Activated CD4-positive, CD25-positive, alpha-beta regulatory T cell treated with anti-CD3 and anti-CD28 coated beads, Interleukin-2, amount 50 U/mL, for 16 hours (primary cell): ENCODE results near the gene DGKG.

ENCODE experiments used
- DNase-seq: peaks from one replicate; pipeline ENCODE4 v3.0.0-alpha.2; 2020; ENCODE audit warnings: low read depth, low spot score

Gene DGKG

DNA sequence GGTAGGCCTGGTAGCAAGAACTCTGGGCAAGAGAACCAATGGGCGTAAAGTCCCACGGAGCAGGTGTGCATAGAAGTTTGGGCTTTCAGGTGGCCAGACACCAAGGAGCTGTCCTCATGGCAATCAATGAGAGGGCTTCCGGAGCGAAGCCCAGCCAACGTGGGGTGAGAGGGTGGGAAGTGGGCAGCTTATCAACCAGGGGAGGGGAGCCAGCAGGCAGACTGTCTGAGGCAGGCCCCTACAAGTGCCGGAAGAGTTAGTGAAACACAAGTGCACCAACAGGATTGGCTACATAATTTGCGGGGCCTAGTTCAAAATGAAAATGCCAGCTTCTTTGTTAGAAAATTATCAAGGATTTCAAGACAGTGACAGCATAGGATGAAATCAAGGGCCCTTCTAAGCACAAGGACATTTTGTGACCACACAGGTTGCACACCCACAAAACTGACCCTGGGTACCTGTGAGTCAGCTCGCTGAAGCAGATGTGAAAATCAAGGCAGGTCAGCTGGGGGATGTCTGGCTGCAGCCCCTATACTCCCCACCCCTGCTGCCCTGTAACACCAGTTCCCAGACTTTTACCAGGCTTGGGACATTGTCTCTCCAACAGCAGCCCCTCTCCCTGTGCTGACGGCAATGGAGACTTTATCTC is 151.1 kb downstream of the DGKG start:
- no peak for DNase-seq

DNA sequence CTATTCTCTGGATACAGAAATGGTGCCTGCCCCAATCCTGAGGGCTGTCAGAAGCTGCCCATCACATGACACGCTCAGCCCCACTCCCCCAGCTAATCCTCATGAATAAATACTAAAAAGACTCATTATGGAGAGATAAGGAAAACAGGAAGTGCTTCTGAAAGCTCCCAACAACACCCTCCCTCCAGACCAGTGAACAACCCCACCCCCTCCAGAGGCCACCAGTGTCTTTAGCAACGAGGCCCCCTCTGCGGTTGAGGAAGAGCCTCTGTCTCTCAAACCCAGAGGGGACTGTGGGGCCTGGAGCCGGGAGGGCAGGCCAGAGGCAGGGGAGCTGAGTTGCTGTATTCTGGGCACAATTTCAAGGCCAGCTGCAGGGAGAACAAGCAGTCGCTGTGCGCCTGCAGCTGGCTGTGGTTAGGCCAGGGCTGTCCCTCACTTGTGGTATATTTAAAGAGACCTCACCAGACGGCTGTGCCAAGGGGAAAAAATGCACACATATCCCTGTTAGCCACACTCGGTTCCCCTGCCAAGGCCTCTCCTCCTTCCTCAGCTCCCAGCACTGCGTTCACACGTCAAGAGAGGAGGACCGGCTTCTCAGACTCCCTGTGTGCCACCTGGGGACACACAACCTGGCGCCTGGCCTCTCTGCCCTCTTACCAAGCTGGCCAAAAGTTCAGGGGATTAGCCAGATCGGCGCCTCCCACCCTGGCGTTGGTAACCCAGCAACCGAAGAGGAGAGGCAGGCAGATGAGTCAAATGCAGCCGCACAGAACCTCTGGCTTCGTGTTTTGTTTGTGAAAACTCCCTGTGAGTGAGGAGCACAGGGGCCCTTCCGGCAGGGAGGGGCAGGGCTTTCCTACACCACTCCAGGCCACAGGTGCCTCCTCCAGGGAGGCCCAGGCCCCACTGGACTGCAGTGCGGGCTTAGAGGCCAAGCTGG is 152.0 kb downstream of the DGKG start:
- no peak for DNase-seq

DNA sequence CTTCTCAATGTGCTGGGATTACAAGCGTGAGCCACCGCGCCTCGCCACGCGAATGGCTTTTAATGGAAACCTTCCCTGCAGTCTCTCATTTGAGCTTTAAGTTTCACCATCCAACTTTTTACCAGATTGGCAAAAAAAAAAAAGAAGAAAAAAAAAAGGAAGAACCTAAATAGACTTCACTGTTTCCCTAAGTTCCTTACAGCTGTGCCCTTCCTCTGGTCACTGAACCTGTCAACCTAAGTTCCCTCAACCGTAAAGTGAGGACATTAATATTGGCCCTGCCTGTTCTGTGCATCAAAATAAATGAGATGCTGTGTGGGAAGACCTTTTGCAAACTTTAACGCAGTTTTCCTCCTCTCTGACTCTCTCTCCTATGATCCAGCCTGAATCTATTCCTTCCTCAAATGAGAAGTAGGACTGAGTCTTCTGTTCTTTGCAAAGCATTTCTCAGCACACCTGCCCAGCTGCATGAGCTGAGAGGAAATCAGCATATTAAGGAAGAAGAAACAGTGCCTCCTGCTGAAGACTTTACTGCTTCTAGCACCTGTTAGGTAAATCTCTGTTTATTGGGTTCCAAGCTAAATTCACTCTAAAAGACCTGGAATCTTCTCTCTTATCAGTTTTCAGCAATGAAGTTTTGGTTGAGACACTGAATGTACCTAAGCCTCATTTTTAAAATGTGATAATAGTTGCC is 153.6 kb downstream of the DGKG start:
- DNase-seq, result no peak

DNA sequence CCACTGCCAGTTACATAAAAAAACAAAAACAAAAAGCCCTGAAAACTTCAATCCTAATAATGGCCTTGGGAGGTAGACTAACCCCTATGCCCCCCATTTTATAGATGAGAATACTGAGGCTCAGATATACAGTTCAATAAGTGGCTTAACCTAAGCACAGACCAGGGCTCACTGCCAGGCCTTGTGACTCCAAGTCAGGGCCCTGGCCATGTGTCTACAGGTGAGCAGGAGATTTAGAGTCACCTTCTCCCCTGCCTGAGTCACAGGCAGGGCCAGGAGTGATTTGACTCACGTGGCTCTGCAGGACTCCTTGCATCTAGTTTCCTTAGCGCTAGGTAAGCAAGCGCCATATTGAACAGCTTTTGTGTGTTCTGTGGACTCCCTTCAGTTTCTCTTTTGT is 154.5 kb downstream of the DGKG start:
- DNase-seq, result no peak

DNA sequence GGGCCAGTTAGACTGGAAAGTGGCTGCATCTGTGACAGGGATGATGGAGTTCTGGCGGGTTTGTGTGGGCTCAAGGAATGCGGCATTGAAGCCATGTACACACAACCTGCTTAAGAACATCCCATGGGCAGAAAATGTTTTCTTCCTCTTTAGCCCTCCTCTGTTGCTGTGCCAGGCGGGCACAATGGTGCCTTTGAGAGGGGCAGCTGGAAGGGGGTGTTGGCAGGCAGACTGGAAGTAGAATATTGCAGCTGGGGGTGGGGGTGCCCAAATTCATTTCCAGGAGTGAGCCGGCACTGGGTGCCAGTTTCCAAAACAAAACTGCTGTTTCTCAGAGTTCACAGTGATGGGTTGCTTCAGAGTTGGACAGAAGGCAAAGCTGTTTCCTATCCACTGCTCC is 161.3 kb downstream of the DGKG start:
- no peak for DNase-seq

DNA sequence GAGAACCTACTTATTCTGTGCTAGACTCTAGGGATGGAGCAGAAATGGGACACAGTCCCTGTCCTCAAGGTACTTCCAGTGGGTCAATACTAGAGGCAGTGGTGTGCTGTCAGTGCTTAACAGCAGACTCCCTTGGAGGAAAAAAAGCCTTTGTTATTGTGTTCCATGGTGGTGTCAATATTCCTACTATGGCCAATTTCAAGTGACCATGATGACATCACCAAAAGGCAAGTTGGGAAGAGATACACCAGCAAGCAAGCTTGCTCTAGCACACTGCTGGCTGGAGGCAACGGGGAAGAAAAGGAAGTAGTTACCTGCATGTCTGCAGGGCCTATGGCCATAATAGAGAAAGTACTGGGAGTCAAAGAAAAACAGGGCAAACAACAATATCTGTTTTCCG is 163.6 kb downstream of the DGKG start:
- DNase-seq, result no peak

DNA sequence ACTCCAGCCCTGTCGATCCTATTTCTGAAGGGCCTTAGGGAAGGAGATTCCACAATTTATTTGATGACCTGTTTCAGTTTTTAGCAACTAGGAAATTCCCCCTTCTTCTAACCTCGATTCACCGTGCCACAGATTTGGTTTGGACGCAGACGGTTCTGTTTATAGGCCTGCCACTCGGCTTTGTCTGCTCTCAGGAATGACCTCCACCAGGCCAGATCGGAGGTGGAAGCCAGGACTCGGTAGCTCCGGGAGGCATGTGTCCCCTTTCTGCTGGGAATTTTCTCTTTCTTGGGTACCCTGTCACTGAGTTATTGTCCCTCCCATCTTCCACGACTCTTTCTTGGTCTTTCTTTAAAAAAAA is 167.6 kb downstream of the DGKG start:
- DNase-seq, result no peak

DNA sequence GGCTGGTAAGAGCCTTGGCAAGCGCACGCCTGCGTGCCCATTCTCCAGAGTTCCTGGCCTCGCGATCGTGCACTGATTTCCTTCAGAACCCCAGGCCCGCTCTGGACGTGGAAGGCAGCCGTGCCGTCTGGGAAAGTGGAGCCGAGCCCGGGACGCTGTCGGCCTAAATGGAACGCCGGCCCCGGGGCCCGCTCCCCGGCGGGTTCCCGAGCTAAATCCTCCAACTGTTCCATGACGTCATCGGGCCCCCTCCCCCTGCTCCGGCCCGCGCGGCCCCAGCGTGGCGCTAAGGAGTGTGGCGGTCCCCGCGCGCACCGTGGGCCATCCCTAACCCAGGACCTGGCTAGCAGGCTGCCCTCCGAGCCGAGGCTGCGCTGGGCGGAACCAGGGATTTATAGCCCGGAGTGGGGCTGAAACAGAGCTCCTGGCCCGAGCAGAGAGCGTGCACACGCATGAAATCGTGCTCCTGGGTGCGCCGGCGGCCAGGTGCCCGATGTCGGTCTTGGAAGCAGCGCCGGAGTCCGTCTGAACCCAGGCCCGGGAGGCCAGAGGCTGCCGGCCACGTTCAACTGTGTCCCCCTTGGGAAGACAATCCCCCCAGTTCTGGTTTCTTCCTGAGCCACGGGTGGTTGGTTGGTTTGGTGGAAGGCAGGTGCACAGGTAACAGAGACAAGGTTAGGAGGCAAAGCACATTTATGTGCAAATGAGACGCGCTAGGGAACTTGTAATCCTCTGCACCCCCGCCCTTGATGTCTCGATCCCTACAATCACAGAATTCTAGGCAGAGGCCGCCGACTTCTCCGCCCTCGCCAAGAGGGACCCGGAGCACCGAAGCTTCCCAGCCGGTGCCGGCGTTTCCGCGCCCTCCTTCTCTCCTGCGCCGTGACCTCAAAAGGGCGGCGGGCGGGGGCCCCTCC is 168.2 kb downstream of the DGKG start:
- no peak for DNase-seq

DNA sequence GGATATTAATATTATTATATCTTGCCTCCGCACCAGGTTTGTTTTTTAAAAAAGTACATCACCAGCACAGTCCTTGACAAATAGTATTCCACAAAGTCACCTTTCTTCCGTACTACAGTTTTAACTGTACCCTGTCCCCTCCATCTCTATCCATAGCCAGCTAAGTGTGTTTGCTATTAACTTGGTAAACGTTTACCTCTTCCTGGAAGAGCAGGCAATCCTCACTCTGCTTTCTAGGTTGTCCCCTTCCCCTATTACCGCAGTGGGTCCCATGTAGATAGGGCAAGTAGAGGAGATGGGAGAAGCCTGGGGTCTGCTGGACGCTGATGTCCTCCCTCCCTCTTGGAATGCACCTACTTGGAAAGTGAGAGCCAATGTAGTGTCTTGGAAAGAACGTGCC is 169.2 kb downstream of the DGKG start:
- DNase-seq, result no peak

DNA sequence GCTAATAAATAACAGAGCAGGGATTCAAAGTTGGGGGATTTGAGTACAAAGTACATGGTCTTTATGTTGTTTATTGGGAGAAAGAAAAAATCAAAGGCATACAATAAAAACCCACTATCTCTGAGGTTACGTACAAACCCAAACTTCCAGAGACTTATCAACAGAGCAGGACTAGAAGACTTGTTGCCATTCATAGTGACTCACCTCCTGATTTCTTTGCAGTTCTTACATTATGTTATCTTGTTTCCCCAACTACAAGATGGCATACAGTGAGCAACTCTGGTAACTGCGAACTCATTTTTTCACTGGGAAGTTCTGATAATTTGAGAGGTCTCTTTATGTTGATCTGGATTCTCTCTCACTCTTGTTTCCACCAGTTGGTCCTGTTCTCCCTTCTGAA is 172.5 kb downstream of the DGKG start:
- DNase-seq, result no peak

DNA sequence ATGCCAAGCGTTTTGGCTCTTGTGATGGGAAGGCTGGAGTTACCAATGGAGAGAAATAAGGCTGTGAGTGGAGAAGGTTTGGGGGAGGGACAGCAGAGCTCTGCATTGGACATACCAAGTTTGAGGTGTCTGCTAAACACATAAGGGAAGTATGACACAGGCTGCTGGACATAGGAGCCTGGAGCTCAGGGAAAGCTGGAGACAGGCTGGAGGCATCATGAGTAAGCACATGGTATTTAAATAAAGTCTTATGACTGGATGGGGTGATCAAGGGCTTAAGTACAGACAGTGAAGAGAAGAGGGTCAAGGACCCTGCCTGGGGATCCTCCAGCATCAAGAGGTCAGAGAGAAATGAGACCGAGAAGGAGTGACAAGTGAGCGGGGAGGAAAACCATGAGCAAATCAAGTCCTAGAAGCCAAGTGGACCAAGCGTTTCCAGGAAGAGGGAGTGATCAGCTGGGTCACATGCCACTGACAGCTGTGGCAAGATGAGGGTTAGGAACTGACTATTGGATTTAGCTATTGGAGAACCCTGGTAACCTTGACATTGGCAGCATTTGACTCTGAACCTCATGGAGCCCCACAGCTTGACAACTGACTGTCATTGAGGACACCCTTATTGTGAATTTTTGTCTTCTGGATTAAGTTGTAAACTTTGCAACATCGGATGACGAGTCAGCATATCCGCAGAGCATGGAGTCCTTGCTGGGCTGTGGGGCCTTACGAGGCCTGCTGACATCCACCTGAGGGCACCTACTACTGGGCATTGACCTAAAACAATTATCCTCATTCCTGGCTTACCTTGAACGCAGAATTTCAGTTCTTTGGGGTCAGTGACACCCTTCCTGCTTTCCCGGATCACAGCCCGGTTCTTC is 174.4 kb downstream of the DGKG start:
- no peak for DNase-seq

DNA sequence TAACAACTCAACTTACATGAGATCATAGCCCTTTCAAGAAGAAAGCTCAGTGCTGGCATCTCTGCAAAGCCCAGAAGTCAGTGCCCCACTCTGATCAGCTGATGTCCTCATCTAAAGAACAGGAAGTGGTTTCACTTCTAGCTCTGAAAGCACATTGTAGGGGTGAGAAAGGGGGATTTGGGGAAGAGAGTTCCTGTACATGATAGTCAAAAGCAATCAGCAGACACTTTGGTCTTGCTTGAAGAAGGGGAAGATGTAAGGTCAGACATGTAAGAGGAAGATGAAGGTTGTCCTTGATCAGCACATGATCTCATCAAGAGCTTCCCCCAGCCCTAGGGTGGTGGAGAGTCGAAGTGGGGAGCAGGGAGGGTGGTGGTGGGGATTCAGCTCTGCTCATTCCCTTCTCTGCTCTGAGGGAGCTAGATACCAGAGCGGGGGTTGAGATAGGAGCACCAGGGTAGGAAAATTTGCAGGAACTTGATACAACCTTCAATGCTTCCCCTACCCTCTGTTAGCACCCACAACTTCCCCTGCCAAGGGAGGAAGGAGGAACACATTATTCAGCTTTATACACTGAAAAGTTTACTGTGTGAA is 176.7 kb downstream of the DGKG start:
- no peak for DNase-seq

DNA sequence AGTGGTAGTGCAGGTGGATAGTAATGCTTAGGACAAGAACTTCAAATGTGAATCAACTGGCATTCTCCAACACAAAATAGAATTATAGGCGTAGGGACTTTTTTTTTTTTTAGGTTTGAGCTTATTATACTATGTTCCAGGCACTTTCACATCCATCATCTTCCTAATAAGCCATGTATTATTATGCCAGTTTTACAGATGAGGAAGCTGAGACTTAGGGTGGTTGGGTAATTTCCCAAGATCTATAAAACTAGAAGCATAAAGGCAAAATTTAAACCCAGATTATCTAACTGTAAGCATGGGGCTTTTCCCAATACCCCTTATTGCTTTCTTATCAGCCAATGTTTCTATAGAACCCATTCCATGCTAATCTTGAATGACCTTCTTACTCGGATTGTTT is 178.0 kb downstream of the DGKG start:
- no peak for DNase-seq

DNA sequence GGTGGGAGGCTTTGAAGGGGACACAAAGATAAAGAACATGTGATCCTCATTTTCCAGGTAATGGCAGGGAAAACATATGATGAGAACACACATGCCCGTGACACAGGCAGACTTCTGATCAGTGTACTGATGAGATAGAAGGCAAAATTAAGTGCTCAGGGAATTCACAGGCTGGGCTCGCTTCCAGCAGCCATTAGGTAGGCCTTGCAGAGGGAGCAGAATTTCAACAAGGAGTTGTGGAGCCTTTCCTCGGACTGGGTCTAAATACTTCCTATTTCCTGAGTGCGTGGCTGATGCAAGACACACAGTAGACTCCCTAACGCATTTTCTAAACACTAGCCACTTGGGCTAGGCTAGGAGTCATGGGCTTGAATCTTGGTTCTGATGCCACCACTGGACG is 179.2 kb downstream of the DGKG start:
- no peak for DNase-seq

DNA sequence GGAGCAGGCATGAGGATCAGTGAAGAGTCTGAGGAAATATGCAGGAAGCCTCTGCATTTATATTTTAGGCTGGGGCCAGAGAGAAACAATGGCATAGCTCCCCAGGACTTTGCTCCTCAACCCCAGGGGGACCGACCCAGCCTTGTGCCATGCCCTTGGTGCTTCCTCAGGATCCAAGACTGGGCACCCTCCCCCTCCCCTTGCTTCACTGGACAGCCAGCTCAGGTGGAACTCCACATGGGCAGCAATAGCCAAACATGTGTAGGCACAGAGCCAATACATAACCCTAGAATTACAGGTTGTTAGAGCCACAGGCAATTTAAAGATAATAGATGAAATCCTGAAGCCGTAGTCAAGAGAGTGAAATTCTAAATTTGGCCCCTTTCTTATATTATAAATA is 180.1 kb downstream of the DGKG start:
- DNase-seq, result no peak

DNA sequence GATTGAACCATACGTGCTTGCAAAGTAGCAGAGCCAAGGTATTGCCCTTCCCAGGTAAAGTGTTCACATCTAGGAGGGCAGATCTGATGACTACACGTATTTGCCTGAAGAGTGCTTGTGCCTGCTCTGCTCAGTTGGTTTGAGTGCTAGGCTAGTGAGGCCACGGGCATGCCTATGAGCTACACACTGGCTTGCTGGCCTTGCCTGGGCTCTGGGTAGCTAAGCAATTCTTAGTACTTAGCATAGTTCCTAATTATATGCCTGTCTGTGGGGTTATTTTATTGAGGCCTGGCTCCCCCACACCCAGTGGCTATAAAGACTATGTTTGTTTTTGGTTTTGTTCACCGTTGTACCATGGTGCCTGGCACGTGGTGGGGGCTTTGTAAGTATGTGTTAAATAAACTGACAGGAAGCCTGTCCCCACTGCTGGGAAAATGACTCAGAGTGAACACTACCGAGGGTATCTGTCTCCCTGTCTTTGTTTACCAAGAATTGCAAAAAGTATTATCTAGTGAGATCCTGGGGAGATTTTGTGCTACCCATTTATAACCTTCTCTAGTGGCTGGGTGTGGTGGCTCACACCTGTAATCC is 181.0 kb downstream of the DGKG start:
- DNase-seq, result no peak

DNA sequence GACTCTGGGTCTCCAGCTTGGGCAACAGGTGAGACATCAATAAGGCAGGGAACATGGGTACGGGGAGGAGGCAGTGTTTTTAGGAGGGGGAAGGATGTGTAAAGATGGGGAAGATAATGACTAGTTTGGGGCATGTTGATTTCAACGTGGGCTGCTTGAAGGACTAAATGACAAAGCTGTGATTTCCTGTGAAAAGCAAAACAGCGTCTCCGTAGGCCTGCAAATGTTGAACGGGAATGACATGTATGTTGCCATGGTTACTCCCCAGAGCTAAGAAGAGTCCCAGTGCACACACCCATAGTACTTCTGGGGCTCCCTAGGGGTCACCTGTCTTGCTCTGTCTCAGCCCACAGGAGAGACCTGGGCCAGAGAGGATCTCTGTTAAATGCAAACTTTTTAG is 181.9 kb downstream of the DGKG start:
- no peak for DNase-seq

DNA sequence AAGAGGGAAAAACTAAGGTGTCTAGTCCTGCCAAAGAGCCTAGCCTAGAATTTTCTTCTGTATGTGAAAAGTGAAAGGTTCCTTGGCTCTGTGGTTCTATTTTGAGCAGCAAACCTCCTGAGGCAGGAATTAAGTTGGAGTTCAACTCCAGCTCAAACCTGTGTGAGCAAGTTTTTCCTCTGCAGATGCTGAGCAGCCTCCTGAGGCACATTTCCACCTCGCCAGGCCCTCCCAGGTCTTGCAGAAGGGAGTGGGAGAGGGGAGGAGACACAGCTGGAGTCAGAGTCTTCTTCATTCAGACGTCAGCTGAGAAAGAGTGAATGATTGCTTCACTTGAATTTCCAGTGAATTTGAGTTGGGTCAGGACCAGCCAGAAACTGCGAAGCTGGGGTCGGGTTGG is 183.6 kb downstream of the DGKG start:
- DNase-seq, result no peak

DNA sequence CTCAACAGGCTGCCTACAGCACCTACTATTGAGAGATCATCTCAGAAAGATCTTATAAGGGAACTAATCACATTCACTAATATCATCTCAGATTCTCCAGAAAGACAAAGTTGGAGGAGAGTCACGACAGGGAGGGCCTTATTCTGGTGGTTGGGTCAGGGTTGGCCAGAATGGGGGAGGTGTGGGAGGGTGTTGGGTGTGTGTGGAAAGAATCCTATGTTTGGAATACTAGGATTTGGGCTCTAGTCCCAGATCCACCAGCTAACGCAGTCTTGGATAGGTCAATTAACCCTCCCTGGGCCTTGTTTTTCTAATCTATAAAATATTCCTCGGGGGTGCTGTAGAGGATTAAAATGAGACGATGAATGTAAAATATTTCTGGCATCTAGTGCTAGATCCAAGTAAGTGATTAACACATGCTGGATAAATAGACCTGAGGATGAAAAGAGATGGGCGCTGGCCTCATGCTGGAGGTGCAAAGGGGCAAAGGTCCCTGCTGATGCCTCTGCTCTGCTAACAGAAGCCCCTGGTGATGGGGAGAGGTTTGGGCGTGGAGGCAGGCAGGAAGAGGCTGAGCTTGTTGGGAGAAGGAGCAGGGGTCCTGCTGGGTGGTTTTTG is 185.6 kb downstream of the DGKG start:
- DNase-seq, result no peak
